ENCODE measurements around the gene ORAI1. TPM values are rescaled to one million over a fixed set of nuclear protein-coding genes. Genes with fewer than 3 reads are reported as not detected.
A peak's percentile ranks its signal among the peaks of the same experiment; 100 is the strongest.

ORAI1 gene
- total RNA-seq = 1 to 10 TPM; 7.5 to 9.1 (median 8.2) TPM

DNA sequence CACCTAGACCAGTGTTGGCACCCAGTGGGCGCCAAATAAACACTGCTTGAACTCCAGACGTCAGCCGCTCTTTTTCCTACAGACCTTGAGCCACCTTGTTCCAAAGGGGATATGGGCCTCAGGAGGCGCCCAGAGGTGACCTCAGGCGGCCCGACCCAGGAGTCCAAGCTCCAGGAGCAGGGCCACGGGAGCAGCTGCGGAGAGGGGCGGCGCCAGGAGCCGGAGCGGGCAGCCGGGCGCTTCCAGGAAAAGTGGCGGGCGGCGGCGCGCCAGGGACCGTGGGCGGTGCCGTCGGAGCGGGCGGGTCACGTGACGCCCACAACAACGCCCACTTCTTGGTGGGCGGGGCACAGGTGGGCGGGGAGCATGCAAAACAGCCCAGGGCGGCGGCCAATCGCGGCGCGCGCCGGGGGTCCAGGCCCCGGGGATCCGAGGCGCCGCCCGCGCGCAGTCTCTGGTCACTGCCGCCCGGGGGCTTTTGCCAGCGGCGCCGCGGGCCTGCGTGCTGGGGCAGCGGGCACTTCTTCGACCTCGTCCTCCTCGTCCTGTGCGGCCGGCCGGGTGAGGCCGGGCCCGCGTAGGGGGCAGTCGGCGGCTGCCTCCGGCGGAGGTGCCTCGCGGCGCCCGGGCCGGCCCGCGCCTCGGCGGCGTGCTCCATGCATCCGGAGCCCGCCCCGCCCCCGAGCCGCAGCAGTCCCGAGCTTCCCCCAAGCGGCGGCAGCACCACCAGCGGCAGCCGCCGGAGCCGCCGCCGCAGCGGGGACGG lies at the start of gene ORAI1:
TSS of gene ORAI1 (plus strand) at position 444 of the 766 bp plus-strand sequence.
- TF ChIP-seq, protein P1, sequence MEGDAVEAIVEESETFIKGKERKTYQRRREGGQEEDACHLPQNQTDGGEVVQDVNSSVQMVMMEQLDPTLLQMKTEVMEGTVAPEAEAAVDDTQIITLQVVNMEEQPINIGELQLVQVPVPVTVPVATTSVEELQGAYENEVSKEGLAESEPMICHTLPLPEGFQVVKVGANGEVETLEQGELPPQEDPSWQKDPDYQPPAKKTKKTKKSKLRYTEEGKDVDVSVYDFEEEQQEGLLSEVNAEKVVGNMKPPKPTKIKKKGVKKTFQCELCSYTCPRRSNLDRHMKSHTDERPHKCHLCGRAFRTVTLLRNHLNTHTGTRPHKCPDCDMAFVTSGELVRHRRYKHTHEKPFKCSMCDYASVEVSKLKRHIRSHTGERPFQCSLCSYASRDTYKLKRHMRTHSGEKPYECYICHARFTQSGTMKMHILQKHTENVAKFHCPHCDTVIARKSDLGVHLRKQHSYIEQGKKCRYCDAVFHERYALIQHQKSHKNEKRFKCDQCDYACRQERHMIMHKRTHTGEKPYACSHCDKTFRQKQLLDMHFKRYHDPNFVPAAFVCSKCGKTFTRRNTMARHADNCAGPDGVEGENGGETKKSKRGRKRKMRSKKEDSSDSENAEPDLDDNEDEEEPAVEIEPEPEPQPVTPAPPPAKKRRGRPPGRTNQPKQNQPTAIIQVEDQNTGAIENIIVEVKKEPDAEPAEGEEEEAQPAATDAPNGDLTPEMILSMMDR (IDR thresholded peaks at IDR 0.05) = peak in 3 of 5 experiments; percentile 2 to 19 (median 12)
- peak; percentile 29 for TF ChIP-seq POLR2A (IDR thresholded peaks at IDR 0.05)
- TF ChIP-seq POLR2AphosphoS5 (IDR thresholded peaks at IDR 0.05) = peak; percentile 59 to 67 (median 63)
- no peak for TF ChIP-seq EP300 (IDR thresholded peaks at IDR 0.05; ENCODE audit: low read depth)
- Histone ChIP-seq H3K36me3 (no peaks in the 10 kb centered on the region), H3K27ac (peak within 1 kb of the TSS; percentile 94 to 99 (median 96)), H3K27me3 (no peaks in the 10 kb centered on the region), H3K9me3 (no peaks in the 10 kb centered on the region), H3K4me3 (peak within 1 kb of the TSS; percentile 58 to 80 (median 71)), H3K4me1 (peaks cover 6 to 48% (median 37%) of the 10 kb centered on the region in 4 donors)
- WGBS, 2 donors (ENCODE audit: low coverage in 1 of 2) = 5% methylated on average over 10 of the region's 92 CpGs; no CpG with 5 or more reads in 1 of the 2 donors
- intact Hi-C loops (cut with DNase I; ENCODE audit: low total_unique reads) = no loop called here
- in situ Hi-C loops (cut with MboI; ENCODE audit: low pct_ligation_motif_present in 1 of 4, low pct_unique_long_range_greater_than_20kb in 1 of 4, low sequenced_read_pairs in 3 of 4) = loop anchor here in 1 of 4 donors (10.0 kb wide), 1 partner anchor 51 kb away; no protein-coding TSS in a partner anchor
- peak; percentile 98 for DNase-seq

DNA sequence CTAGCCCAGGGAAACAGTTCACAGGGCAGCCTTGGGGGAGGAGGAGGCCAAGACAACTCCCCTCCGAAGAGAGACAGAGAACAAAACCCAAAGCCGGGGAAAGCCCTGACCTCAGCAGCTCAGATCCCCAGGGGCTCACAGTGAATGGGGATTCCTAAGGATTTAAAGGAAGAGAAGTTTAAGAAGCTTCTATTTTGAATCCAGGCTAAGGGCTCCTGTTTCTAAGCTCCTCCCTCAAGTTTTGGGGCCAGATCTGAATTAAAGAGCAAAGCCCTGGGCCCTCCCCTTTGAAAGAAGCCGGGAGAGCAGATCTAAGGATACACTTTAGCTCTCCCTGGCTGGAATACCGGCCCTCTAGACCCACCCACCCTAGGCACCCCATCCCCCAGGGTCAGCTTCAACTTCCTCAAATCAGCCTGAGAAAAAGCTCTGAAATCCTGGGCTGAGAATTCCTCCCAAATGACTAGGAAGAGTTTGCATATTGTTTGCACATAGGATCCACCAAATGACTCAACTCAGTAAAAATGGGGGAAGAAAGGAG lies 49.4 kb upstream of the ORAI1 start:
- TF ChIP-seq POLR2A (IDR thresholded peaks at IDR 0.05) = no peak
- TF ChIP-seq EP300 (IDR thresholded peaks at IDR 0.05; ENCODE audit: low read depth) = no peak
- TF ChIP-seq POLR2AphosphoS5 (IDR thresholded peaks at IDR 0.05) = no peak
- TF ChIP-seq, protein P1 (IDR thresholded peaks at IDR 0.05) = no peak
- DNase-seq = no peak
- Histone ChIP-seq H3K27ac (peak overlapping the region; percentile 88 to 90 (median 89)), H3K9me3 (no peaks in the 10 kb centered on the region), H3K4me1 (peaks cover 18 to 65% (median 40%) of the 10 kb centered on the region in 4 donors), H3K36me3 (no peaks in the 10 kb centered on the region), H3K27me3 (no peaks in the 10 kb centered on the region), H3K4me3 (no peak overlapping the region)
- 29 to 44% methylated on average over 3 to 4 of the region's 4 CpGs for WGBS, 2 donors (ENCODE audit: low coverage in 1 of 2)
- in situ Hi-C loops (cut with MboI; ENCODE audit: low pct_ligation_motif_present in 1 of 4, low pct_unique_long_range_greater_than_20kb in 1 of 4, low sequenced_read_pairs in 3 of 4) (loop anchor here in 1 of 4 donors (10.0 kb wide), 1 partner anchor 48 kb away; the partner anchor contains the start of gene ORAI1), intact Hi-C loops (cut with DNase I; ENCODE audit: low total_unique reads) (no loop called here)

DNA sequence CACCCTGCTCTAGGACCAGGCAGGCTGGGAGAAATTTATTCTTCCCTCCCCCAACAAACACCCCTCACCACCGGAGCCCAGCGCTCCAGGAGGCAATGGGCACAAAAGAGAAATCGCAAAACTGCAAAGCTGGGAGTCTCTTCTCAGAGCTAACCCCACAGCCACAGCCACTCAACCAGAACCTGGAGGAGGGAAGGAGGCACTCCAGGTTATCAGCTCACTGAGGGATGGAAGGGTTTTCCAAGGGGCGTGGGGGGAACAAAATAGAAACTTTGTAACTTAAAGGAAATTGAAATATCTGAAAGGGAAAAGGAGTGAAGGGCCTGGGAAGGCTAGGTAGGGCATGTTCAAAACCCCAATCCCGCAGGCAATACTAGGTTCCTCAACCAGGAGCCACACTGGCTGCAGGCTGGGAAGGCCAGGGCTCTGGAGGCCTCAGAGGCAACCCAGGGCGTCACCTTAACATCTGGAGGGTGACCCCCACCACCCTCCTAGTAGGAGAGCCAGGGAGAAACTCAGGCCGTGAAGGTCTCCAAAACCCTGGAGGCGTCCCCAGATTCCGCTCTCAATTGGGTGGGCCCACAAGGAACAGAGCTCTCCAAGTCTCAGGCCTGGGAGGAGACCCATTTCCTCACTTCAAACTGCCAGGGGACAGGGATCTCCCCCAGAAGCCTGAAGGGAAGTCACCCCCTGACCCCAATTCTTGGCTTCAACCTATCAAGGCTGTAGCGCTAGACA lies 48.7 kb upstream of the ORAI1 start:
- no peaks in the 10 kb centered on the region for H3K27me3 ChIP-seq
- TF ChIP-seq, protein P1 (IDR thresholded peaks at IDR 0.05) = no peak
- TF ChIP-seq POLR2AphosphoS5 (IDR thresholded peaks at IDR 0.05) (no peak), EP300 (IDR thresholded peaks at IDR 0.05; ENCODE audit: low read depth) (no peak), POLR2A (IDR thresholded peaks at IDR 0.05) (no peak)
- H3K36me3 ChIP-seq = no peaks in the 10 kb centered on the region
- H3K9me3 ChIP-seq = no peaks in the 10 kb centered on the region
- 90% methylated on average over 10 of the region's 10 CpGs; no CpG with 5 or more reads in 1 of the 2 donors for WGBS, 2 donors (ENCODE audit: low coverage in 1 of 2)
- peak overlapping the region in 2 of 4 donors; percentile 59 to 80 for H3K4me3 ChIP-seq
- peak overlapping the region; percentile 88 to 90 (median 89) for H3K27ac ChIP-seq
- no peak for DNase-seq
- in situ Hi-C loops (cut with MboI; ENCODE audit: low pct_ligation_motif_present in 1 of 4, low pct_unique_long_range_greater_than_20kb in 1 of 4, low sequenced_read_pairs in 3 of 4) = loop anchor here in 1 of 4 donors (10.0 kb wide), 1 partner anchor 47 kb away; the partner anchor contains the start of gene ORAI1
- intact Hi-C loops (cut with DNase I; ENCODE audit: low total_unique reads) = no loop called here
- H3K4me1 ChIP-seq = peaks cover 18 to 70% (median 42%) of the 10 kb centered on the region in 4 donors
